ENCODE results near the gene ESD.

DNA sequence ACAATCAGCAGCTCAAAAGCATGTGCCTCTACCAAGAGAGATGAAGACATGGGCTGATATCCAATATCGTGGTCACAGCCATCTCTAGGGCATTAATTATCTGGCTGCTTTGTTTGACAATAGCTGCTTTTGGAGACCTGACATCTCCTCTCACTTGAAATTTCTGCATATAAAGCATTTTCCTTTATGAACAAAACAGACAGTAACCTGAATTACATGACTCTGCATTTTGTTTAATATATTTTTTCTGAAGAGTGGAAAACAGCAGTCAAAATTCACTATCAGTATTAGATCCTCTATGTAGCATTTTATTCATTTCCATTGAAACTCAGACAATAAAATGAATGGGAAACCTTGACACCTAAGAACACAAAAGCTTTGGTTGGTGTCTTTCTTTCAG is 42.4 kb upstream of the ESD start:
- TF ChIP-seq, protein P1, sequence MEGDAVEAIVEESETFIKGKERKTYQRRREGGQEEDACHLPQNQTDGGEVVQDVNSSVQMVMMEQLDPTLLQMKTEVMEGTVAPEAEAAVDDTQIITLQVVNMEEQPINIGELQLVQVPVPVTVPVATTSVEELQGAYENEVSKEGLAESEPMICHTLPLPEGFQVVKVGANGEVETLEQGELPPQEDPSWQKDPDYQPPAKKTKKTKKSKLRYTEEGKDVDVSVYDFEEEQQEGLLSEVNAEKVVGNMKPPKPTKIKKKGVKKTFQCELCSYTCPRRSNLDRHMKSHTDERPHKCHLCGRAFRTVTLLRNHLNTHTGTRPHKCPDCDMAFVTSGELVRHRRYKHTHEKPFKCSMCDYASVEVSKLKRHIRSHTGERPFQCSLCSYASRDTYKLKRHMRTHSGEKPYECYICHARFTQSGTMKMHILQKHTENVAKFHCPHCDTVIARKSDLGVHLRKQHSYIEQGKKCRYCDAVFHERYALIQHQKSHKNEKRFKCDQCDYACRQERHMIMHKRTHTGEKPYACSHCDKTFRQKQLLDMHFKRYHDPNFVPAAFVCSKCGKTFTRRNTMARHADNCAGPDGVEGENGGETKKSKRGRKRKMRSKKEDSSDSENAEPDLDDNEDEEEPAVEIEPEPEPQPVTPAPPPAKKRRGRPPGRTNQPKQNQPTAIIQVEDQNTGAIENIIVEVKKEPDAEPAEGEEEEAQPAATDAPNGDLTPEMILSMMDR (IDR thresholded peaks at IDR 0.05): no peak
- TF ChIP-seq POLR2A (IDR thresholded peaks at IDR 0.05): no peak
